IMR-90 (cell line): ENCODE data around the gene FGF12. TPM values are rescaled to one million over a fixed set of nuclear protein-coding genes. Genes with fewer than 3 reads are reported as not detected.

Experiments used
- ATAC-seq: fragments of 200-7000 bp; cut with Tn5 transposase; 2 replicates; pipeline ENCODE4 v1.9.1; 2020; ENCODE audit warnings: low read depth, mild to moderate bottlenecking, moderate library complexity
- BruUV-seq: library from RNA; stranded (reverse); fragments of 400-500 nt; replicated peaks from 2 replicates; lab custom pipeline; 2021; lab: Mats Ljungman, UMichigan
- CTCF ChIA-PET: fragments of 300-600 bp; formaldehyde crosslinking; extraction: SDS; loops from one replicate; lab custom pipeline; 2021; ENCODE audit warnings: antibody characterized with exemption; lab: Yijun Ruan, JAX
- POLR2A ChIA-PET: fragments of 300-600 bp; sonication (Branson Sonifier 250); formaldehyde crosslinking; loops from one replicate; lab custom pipeline; 2022; ENCODE audit warnings: antibody characterized with exemption; ENCODE audit not compliant: unreplicated experiment; lab: Charles Lee
- DNase-seq: peaks from one replicate; pipeline ENCODE4 v3.0.0; 2013
- H2AFZ ChIP-seq: replicated peaks from 2 replicates; pipeline ENCODE3; 2013; ENCODE audit warnings: low read length, mild to moderate bottlenecking; ENCODE audit not compliant: poor library complexity
- H2AK5ac ChIP-seq: 2 replicates; pipeline ENCODE4 v1.6.1; 2013; ENCODE audit warnings: low read depth, low read length, inconsistent platforms
- H2AK9ac ChIP-seq: replicated peaks from 2 replicates; pipeline ENCODE3; 2013; ENCODE audit warnings: mild to moderate bottlenecking, low read depth, low read length, moderate library complexity; ENCODE audit not compliant: poor library complexity
- H2BK120ac ChIP-seq: 2 replicates; pipeline ENCODE4 v1.6.1; 2013; ENCODE audit warnings: low read depth, low read length, inconsistent platforms
- H2BK15ac ChIP-seq: 3 replicates; pipeline ENCODE4 v1.6.1; 2013; ENCODE audit warnings: low read depth, low read length, inconsistent platforms
- H2BK20ac ChIP-seq: 2 replicates; pipeline ENCODE4 v1.6.1; 2013; ENCODE audit warnings: low read depth, mild to moderate bottlenecking, inconsistent platforms, low read length, moderate library complexity
- H2BK5ac ChIP-seq: 2 replicates; pipeline ENCODE4 v1.6.1; 2013; ENCODE audit warnings: mild to moderate bottlenecking, low read depth, low read length, inconsistent platforms; ENCODE audit not compliant: poor library complexity, severe bottlenecking
- H3K14ac ChIP-seq: replicated peaks from 2 replicates; pipeline ENCODE4 v1.6.1; 2013; ENCODE audit warnings: low read depth, low read length, inconsistent platforms
- H3K18ac ChIP-seq: 2 replicates; pipeline ENCODE4 v1.6.1; 2013; ENCODE audit warnings: low read depth, low read length, control low read depth
- H3K23ac ChIP-seq: 2 replicates; pipeline ENCODE4 v1.6.1; 2013; ENCODE audit warnings: low read depth, low read length, inconsistent platforms
- H3K27ac ChIP-seq: 2 replicates; pipeline ENCODE4 v1.5.1; 2013; ENCODE audit warnings: mild to moderate bottlenecking, control low read depth, low read length; ENCODE audit not compliant: insufficient read depth
- H3K27me3 ChIP-seq: 2 replicates; pipeline ENCODE4 v1.6.1; 2013; ENCODE audit warnings: low read length; ENCODE audit not compliant: control insufficient read depth, insufficient read depth
- H3K36me3 ChIP-seq: 2 replicates; pipeline ENCODE4 v1.6.1; 2013; ENCODE audit warnings: low read length, mixed read lengths; ENCODE audit not compliant: control insufficient read depth, insufficient read depth
- H3K4ac ChIP-seq: 2 replicates; pipeline ENCODE4 v1.6.1; 2013; ENCODE audit warnings: low read depth, low read length, inconsistent platforms
- H3K4me1 ChIP-seq: 2 replicates; pipeline ENCODE4 v1.6.1; 2013; ENCODE audit warnings: low read length, mixed read lengths; ENCODE audit not compliant: control insufficient read depth, insufficient read depth
- H3K4me2 ChIP-seq: 2 replicates; pipeline ENCODE4 v1.6.1; 2013; ENCODE audit warnings: low read depth, mild to moderate bottlenecking, control low read depth, low read length, moderate library complexity
- H3K4me3 ChIP-seq: 2 replicates; pipeline ENCODE4 v1.5.1; 2013; ENCODE audit warnings: low read depth, mild to moderate bottlenecking, control low read depth, low read length, moderate library complexity; ENCODE audit not compliant: insufficient read depth
- H3K56ac ChIP-seq: 2 replicates; pipeline ENCODE4 v1.6.1; 2013; ENCODE audit warnings: low read length, inconsistent platforms; ENCODE audit not compliant: insufficient read depth; ENCODE audit errors: extremely low read depth
- H3K79me1 ChIP-seq, 2 experiments: 2 replicates each; pipeline ENCODE4 v1.6.1; 2013; ENCODE audit warnings: low read length in 2 of 2, inconsistent platforms in 1 of 2, low read depth in 1 of 2
- H3K9ac ChIP-seq: 2 replicates; pipeline ENCODE4 v1.6.1; 2013; ENCODE audit warnings: low read depth, low read length, control low read depth
- H3K9me1 ChIP-seq: 2 replicates; pipeline ENCODE4 v1.6.1; 2013; ENCODE audit warnings: low read length, inconsistent platforms; ENCODE audit not compliant: insufficient read depth
- H3K9me3 ChIP-seq: 2 replicates; pipeline ENCODE4 v1.6.1; 2013; ENCODE audit warnings: low read length; ENCODE audit not compliant: control insufficient read depth, insufficient read depth
- H4K20me1 ChIP-seq: 2 replicates; pipeline ENCODE4 v1.6.1; 2013; ENCODE audit warnings: low read length, inconsistent platforms; ENCODE audit not compliant: insufficient read depth
- H4K5ac ChIP-seq: 2 replicates; pipeline ENCODE4 v1.6.1; 2013; ENCODE audit warnings: mild to moderate bottlenecking, low read depth, low read length, control low read depth
- H4K8ac ChIP-seq, 2 experiments: 2 replicates each; pipeline ENCODE4 v1.6.1; 2013; ENCODE audit warnings: low read depth in 2 of 2, low read length in 2 of 2, control low read depth in 1 of 2, inconsistent platforms in 1 of 2
- H4K91ac ChIP-seq: 2 replicates; pipeline ENCODE4 v1.6.1; 2013; ENCODE audit warnings: low read depth, low read length, inconsistent platforms; ENCODE audit not compliant: insufficient read depth
- BHLHE40 ChIP-seq: fragments of 150-350 bp; IDR thresholded peaks from 2 replicates; pipeline ENCODE4 v1.6.1; 2016; ENCODE audit warnings: mild to moderate bottlenecking, low read depth, low read length
- CHD1 ChIP-seq: IDR thresholded peaks from 2 replicates; pipeline ENCODE4 v1.6.1; 2012; ENCODE audit warnings: low read depth, low read length, improper control_type of control experiment
- FOS ChIP-seq: fragments of 150-350 bp; IDR thresholded peaks from 2 replicates; pipeline ENCODE4 v1.6.1; 2016; ENCODE audit warnings: low read depth, low read length
- MAZ ChIP-seq: IDR thresholded peaks from 2 replicates; pipeline ENCODE4 v1.6.1; 2012; ENCODE audit warnings: low read depth, mild to moderate bottlenecking, low read length, improper control_type of control experiment, moderate library complexity, borderline replicate concordance
- MXI1 ChIP-seq: IDR thresholded peaks from 2 replicates; pipeline ENCODE4 v1.6.1; 2012; ENCODE audit warnings: low read depth, mild to moderate bottlenecking, low read length, moderate library complexity, borderline replicate concordance
- NFE2L2 ChIP-seq: fragments of 150-350 bp; IDR thresholded peaks from 2 replicates; pipeline ENCODE4 v1.6.1; 2016; ENCODE audit warnings: low read depth, mild to moderate bottlenecking, low read length
- RAD21 ChIP-seq: IDR thresholded peaks from 2 replicates; pipeline ENCODE4 v1.6.1; 2012; ENCODE audit warnings: low read length, improper control_type of control experiment
- RCOR1 ChIP-seq: IDR thresholded peaks from 2 replicates; pipeline ENCODE4 v1.6.1; 2012; ENCODE audit warnings: mild to moderate bottlenecking, low read length, improper control_type of control experiment; ENCODE audit not compliant: insufficient replicate concordance
- RFX5 ChIP-seq: IDR thresholded peaks from 2 replicates; pipeline ENCODE4 v1.8.0; 2012; ENCODE audit warnings: low read depth, mild to moderate bottlenecking, low read length, moderate library complexity
- SMC3 ChIP-seq: fragments of 150-350 bp; IDR thresholded peaks from 2 replicates; pipeline ENCODE4 v1.6.1; 2016; ENCODE audit warnings: low read depth, mild to moderate bottlenecking, antibody characterized with exemption, low read length, moderate library complexity
- WGBS, 2 experiments: methylation state at CpG; one replicate each; pipeline versions ENCODE4 v1.1.5 to v1.1.7; 2013; ENCODE audit warnings: missing lambda C conversion rate in 2 of 2; ENCODE audit not compliant: insufficient read length in 1 of 2; ENCODE audit errors: extremely low coverage in 2 of 2; 5-methylcytosine and 5-hydroxymethylcytosine counted together
- dilution Hi-C: fragments of 300-500 bp; cut with HindIII; formaldehyde crosslinking; loops from one replicate; pipeline ENCODE4 v1.14.3; 2018; ENCODE audit warnings: low sequenced_read_pairs; ENCODE audit not compliant: unreplicated experiment
- in situ Hi-C: fragments of 300-500 bp; cut with MboI; formaldehyde crosslinking; loops from 3 replicates; pipeline ENCODE4 v1.14.3; 2019; ENCODE audit warnings: low sequenced_read_pairs, inconsistent platforms, mixed read lengths
- intact Hi-C: fragments of 100-400 bp; cut with micrococcal nuclease; formaldehyde crosslinking; loops from 2 replicates; pipeline ENCODE4 v1.10.0; 2022
- polyA plus RNA-seq, 3 experiments: library from polyadenylated mRNA; depleted of rRNA; stranded (reverse); fragments of >200 nt; gene quantifications; 2 replicates each; pipeline ENCODE4 v1.2.3, GENCODE V29; 2012; ENCODE audit warnings: low replicate concordance in 1 of 3
- total RNA-seq: library from RNA; depleted of rRNA; stranded (reverse); fragments of >200 nt; gene quantifications from 2 replicates; pipeline ENCODE4 v1.2.3, GENCODE V29; 2012
- TF ChIP-seq, protein P1 (sequence below): conservative IDR thresholded peaks from 2 replicates; pipeline ENCODE4 v1.5.1; 2012; ENCODE audit warnings: mild to moderate bottlenecking, low read depth, low read length, improper control_type of control experiment
- TF ChIP-seq, protein P2 (sequence below): fragments of 150-350 bp; IDR thresholded peaks from 2 replicates; pipeline ENCODE4 v1.6.1; 2016; ENCODE audit warnings: low read depth, mild to moderate bottlenecking, low read length, moderate library complexity, borderline replicate concordance

Gene FGF12
- total and polyA plus RNA-seq, 2 of the 4 experiments (the other 2 are of a cell fraction) = not detected

DNA sequence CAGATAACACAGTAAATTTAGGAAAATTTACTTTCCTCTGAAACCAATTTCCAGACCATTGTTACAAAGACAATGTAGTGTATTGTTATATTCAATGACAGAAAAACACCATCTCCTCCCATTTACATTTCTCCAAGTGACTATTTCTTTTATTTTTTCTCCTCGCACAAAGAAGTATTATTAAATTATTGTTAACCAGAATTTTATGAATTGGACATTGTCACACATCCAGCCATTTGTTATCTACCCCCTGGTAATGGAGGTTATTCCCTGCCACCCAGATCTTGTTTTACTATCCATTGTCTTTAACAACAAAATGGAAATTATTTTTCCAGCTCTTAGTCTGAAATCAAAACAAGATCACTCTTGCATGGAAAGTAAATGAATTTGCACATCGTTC lies 511.3 kb downstream of the FGF12 start:
- Histone ChIP-seq H2AK5ac (no peak overlapping the region), H2BK20ac (no peak overlapping the region), H3K9me1 (no peaks in the 10 kb centered on the region), H2AK9ac (no peak overlapping the region), H2BK120ac (no peak overlapping the region), H4K20me1 (no peaks in the 10 kb centered on the region), H3K14ac (no peak overlapping the region), H3K9ac (no peak overlapping the region), H3K79me1 (no peaks in the 10 kb centered on the region), H3K23ac (no peak overlapping the region), H3K4me3 (no peak overlapping the region), H3K27ac (no peak overlapping the region), H3K4me1 (no peaks in the 10 kb centered on the region), H3K18ac (no peak overlapping the region), H3K4ac (no peak overlapping the region), H3K27me3 (no peaks in the 10 kb centered on the region), H4K91ac (no peak overlapping the region), H4K8ac (no peak overlapping the region), H3K36me3 (no peaks in the 10 kb centered on the region), H3K9me3 (peaks cover 7% of the 10 kb centered on the region; the same call in 1 of the 2 replicates), H3K56ac (no peak overlapping the region), H4K5ac (no peak overlapping the region), H2BK15ac (no peak overlapping the region), H2BK5ac (no peak overlapping the region), H3K4me2 (no peak overlapping the region), H2AFZ (no peak overlapping the region)
- ATAC-seq (no peak), DNase-seq (no peak)
- BruUV-seq = no TSS peak
- CTCF ChIA-PET = no interaction called here
- intact Hi-C loops = no loop called here
- TF ChIP-seq CHD1 = no peak
- TF ChIP-seq, protein P1, sequence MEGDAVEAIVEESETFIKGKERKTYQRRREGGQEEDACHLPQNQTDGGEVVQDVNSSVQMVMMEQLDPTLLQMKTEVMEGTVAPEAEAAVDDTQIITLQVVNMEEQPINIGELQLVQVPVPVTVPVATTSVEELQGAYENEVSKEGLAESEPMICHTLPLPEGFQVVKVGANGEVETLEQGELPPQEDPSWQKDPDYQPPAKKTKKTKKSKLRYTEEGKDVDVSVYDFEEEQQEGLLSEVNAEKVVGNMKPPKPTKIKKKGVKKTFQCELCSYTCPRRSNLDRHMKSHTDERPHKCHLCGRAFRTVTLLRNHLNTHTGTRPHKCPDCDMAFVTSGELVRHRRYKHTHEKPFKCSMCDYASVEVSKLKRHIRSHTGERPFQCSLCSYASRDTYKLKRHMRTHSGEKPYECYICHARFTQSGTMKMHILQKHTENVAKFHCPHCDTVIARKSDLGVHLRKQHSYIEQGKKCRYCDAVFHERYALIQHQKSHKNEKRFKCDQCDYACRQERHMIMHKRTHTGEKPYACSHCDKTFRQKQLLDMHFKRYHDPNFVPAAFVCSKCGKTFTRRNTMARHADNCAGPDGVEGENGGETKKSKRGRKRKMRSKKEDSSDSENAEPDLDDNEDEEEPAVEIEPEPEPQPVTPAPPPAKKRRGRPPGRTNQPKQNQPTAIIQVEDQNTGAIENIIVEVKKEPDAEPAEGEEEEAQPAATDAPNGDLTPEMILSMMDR = no peak
- TF ChIP-seq MAZ = no peak
- no peak for TF ChIP-seq SMC3
- no peak for TF ChIP-seq FOS
- TF ChIP-seq BHLHE40 = no peak
- TF ChIP-seq RCOR1 = no peak
- no peak for TF ChIP-seq NFE2L2
- TF ChIP-seq RFX5 = no peak
- TF ChIP-seq MXI1 = no peak
- TF ChIP-seq RAD21 = no peak
- TF ChIP-seq, protein P2, sequence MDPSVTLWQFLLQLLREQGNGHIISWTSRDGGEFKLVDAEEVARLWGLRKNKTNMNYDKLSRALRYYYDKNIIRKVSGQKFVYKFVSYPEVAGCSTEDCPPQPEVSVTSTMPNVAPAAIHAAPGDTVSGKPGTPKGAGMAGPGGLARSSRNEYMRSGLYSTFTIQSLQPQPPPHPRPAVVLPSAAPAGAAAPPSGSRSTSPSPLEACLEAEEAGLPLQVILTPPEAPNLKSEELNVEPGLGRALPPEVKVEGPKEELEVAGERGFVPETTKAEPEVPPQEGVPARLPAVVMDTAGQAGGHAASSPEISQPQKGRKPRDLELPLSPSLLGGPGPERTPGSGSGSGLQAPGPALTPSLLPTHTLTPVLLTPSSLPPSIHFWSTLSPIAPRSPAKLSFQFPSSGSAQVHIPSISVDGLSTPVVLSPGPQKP = no peak
- no CpG with 5 or more reads among the region's 2 CpGs for WGBS, 2 experiments
- dilution Hi-C loops = no loop called here
- POLR2A ChIA-PET = no interaction called here
- in situ Hi-C loops = no loop called here
